Subcutaneous adipose tissue (tissue), 4 donors: ENCODE results near the gene SKI. TPM values are rescaled to one million over a fixed set of nuclear protein-coding genes. Genes with fewer than 3 reads are reported as not detected.

ENCODE experiments used
- total RNA-seq, 4 donors: library from RNA; depleted of rRNA; stranded (reverse); fragments of >200 nt; gene quantifications; one replicate each; pipeline ENCODE4 v1.1.0, GENCODE V29; 2016
- TF ChIP-seq, protein P1 (sequence below): fragments of 450-650 bp; IDR thresholded peaks from one replicate; pipeline ENCODE4 v1.5.1; 2016; ENCODE audit warnings: low read depth, mild to moderate bottlenecking, control low read depth, antibody characterized with exemption, moderate library complexity

SKI gene
- total RNA-seq, 4 donors from 2014 or later = 24.3 to 67.6 (median 27.8) TPM

GRCh38 chr1:2272686-2273400, 44.7 kb downstream of the SKI start:
- TF ChIP-seq, protein P1, sequence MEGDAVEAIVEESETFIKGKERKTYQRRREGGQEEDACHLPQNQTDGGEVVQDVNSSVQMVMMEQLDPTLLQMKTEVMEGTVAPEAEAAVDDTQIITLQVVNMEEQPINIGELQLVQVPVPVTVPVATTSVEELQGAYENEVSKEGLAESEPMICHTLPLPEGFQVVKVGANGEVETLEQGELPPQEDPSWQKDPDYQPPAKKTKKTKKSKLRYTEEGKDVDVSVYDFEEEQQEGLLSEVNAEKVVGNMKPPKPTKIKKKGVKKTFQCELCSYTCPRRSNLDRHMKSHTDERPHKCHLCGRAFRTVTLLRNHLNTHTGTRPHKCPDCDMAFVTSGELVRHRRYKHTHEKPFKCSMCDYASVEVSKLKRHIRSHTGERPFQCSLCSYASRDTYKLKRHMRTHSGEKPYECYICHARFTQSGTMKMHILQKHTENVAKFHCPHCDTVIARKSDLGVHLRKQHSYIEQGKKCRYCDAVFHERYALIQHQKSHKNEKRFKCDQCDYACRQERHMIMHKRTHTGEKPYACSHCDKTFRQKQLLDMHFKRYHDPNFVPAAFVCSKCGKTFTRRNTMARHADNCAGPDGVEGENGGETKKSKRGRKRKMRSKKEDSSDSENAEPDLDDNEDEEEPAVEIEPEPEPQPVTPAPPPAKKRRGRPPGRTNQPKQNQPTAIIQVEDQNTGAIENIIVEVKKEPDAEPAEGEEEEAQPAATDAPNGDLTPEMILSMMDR = no peak

GRCh38 chr1:2273401-2274090, 45.4 kb downstream of the SKI start:
- TF ChIP-seq, protein P1 = no peak

DNA sequence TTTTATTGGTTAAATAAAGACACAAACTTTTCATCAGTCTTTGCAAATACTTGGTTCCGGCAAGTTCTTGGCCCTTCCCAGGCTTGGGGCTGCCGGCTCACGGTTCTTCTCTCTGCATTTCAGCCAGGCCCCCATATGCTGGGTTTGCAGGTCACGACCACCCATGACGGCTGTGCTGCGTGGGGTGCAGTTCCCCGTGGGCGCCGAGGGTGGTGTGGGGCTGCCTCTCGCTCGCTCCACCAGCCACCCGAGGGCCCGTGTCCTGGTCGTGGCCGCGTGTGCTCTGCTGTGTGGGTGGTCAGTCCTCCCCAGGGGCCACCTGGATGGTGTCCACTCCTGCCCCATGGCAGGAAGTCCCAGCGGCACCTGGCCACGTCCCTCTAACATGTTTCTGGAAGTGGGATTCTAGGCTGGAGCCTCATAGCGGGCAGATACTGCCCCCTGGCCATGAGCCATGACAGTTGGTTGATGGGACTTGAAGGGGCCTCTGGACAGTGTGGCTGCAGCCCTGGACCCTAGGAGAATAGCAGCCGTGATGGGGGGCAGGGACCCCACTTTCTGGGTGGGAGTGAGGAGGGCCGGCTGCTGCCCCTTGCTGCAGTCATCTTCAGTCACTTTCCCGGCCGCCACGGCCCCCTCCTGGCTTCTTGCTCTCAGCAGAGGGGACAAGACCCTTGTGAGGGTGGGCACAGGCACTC, 46.3 kb downstream of the SKI start:
- TF ChIP-seq, protein P1 = no peak

- TF ChIP-seq, protein P1 = no peak
These were observed 46.9 kb downstream of the SKI start for GRCh38 chr1:2274929-2275475.

DNA sequence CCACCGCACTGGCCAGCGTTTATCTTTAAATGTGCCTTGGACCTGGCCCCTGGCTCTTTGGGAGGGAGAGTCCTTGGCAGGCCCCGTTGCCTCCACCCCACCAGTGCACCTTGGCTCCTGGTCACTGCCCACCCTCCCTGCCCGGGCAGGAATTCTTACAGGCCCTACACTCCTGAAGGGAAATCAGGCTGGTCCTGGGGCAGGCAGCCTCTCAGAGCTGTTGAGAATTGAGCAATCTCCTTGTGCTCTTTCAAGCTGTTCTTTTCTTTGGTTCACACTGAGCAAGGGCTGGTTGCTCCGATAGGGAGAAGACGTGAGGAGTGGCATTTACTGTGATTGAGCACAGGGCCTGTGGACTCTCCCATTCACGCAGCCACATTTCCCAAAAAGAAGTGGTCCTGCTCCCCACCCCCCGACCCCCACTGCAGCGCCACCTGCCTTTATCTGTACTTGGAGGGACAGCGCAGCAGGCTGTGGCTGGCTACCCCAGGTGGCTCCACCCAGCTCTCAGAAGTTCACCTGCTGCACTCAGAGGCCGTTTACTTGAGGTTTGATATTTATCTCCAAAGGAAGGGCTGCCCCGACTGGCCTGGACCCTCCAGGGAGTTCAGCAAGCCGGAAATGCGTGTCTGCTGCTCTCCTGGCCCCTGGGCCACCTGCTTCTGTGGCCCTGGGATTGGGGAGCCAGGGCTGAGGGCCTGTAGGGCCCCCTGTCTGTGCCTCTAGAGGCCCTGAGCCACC, 47.8 kb downstream of the SKI start:
- TF ChIP-seq, protein P1 = no peak

GRCh38 chr1:2276803-2277580, 48.9 kb downstream of the SKI start:
- TF ChIP-seq, protein P1 = no peak
